Measurements from ENCODE around the gene ECE2. TPM values are rescaled to one million over a fixed set of nuclear protein-coding genes. Genes with fewer than 3 reads are reported as not detected.

The ECE2 gene
- total RNA-seq, 1 experiment from 2014 or later, result not detected

GRCh38 chr3:184335661-184336546 lies 60.1 kb downstream of the ECE2 start:
- peak overlapping the region; percentile 84 for H3K4me3 Mint-ChIP-seq (ENCODE audit: unreplicated experiment)
- H3K36me3 Mint-ChIP-seq (ENCODE audit: insufficient read depth, unreplicated experiment), result peaks cover 54% of the 10 kb centered on the region
- CTCF ChIA-PET, result interaction anchor here (0.6 to 1.4 kb wide), 2 partner anchors 26 to 93 kb away, joined by 3 to 5 read pairs; partner anchors contain the start of genes CLCN2 and POLR2H
- BruUV-seq (replicated peaks), result TSS peak; percentile 2
- intact Hi-C loops (cut with micrococcal nuclease), result loop anchor here (2.0 kb wide), 1 partner anchor 15 kb away; no protein-coding TSS in a partner anchor
- peak; percentile 75 for DNase-seq (ENCODE audit: unreplicated experiment)
- H3K27me3 Mint-ChIP-seq (ENCODE audit: insufficient read depth, unreplicated experiment), result no peaks in the 10 kb centered on the region
- H3K9me3 Mint-ChIP-seq (ENCODE audit: unreplicated experiment), result no peaks in the 10 kb centered on the region
- POLR2A ChIA-PET, result interaction anchor here (0.6 to 2.0 kb wide), 7 partner anchors 10 to 430 kb away, joined by 3 to 8 read pairs (median 4); partner anchors contain the start of genes CLCN2 and POLR2H
- TF ChIP-seq, protein P1, sequence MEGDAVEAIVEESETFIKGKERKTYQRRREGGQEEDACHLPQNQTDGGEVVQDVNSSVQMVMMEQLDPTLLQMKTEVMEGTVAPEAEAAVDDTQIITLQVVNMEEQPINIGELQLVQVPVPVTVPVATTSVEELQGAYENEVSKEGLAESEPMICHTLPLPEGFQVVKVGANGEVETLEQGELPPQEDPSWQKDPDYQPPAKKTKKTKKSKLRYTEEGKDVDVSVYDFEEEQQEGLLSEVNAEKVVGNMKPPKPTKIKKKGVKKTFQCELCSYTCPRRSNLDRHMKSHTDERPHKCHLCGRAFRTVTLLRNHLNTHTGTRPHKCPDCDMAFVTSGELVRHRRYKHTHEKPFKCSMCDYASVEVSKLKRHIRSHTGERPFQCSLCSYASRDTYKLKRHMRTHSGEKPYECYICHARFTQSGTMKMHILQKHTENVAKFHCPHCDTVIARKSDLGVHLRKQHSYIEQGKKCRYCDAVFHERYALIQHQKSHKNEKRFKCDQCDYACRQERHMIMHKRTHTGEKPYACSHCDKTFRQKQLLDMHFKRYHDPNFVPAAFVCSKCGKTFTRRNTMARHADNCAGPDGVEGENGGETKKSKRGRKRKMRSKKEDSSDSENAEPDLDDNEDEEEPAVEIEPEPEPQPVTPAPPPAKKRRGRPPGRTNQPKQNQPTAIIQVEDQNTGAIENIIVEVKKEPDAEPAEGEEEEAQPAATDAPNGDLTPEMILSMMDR (IDR thresholded peaks at IDR 0.05; ENCODE audit: unreplicated experiment), result no peak
- H3K4me1 Mint-ChIP-seq (ENCODE audit: insufficient read depth, unreplicated experiment), result peaks cover 53% of the 10 kb centered on the region
- H3K27ac Mint-ChIP-seq (ENCODE audit: low read depth, unreplicated experiment), result peak overlapping the region; percentile 89

DNA sequence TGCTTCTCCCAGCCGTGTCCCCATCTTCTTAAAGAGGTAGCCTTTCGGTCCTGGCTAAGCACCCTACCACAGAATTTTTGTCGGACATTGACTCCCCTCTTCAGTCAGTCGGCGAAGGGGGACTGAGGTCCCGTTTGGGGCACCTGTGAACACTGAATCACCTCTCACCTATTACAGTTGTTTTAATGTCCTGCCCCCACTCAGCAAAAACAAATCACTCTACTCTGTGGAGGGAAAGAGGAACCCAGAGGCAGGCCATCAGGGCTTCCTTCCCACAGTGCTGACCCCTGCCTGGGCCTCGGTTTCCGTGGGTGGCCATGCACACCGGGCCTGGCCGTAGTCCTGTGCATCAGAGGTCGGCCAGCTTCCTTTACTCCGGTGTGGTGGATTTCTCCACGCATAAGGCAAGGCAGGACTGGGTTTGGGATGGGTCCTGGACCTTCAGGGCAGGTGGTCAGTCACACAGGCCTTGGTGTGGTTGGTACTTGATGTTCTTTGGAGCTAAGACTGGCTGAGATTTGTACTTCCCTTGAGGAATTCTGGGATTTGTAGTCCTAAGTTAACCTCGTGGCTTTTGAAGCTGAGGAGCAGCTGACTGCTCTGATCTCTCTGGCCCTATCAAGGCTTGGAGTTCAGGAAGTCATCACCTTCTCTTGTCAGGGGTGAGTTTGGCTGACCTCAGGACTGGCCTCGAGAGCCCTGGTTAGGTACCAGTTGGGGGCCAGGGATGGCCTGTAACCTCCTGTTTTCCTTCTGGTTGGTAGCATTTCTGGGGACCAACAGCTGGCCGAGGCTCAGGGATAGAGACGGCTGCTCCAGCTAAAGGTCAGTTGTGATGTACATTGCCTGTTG lies 61.0 kb downstream of the ECE2 start:
- TF ChIP-seq, protein P1 (IDR thresholded peaks at IDR 0.05; ENCODE audit: unreplicated experiment), result no peak
- H3K36me3 Mint-ChIP-seq (ENCODE audit: insufficient read depth, unreplicated experiment), result peaks cover 45% of the 10 kb centered on the region
- H3K4me3 Mint-ChIP-seq (ENCODE audit: unreplicated experiment), result peak overlapping the region; percentile 84
- CTCF ChIA-PET, result interaction anchor here (1.2 to 1.4 kb wide), 2 partner anchors 17 to 25 kb away, joined by 3 to 5 read pairs; partner anchors contain the start of genes CLCN2 and POLR2H
- no peaks in the 10 kb centered on the region for H3K9me3 Mint-ChIP-seq (ENCODE audit: unreplicated experiment)
- intact Hi-C loops (cut with micrococcal nuclease), result no loop called here
- peak; percentile 41 for DNase-seq (ENCODE audit: unreplicated experiment)
- H3K27me3 Mint-ChIP-seq (ENCODE audit: insufficient read depth, unreplicated experiment), result no peaks in the 10 kb centered on the region
- POLR2A ChIA-PET, result interaction anchor here (0.7 to 2.0 kb wide), 7 partner anchors 9 to 35 kb away, joined by 3 to 8 read pairs (median 3); no protein-coding TSS in a partner anchor
- BruUV-seq (replicated peaks), result no TSS peak
- peaks cover 48% of the 10 kb centered on the region for H3K4me1 Mint-ChIP-seq (ENCODE audit: insufficient read depth, unreplicated experiment)
- H3K27ac Mint-ChIP-seq (ENCODE audit: low read depth, unreplicated experiment), result peak overlapping the region; percentile 89

- no TSS peak for BruUV-seq (replicated peaks)
- peaks cover 40% of the 10 kb centered on the region for H3K36me3 Mint-ChIP-seq (ENCODE audit: insufficient read depth, unreplicated experiment)
- peak within 1 kb of the TSS; percentile 84 for H3K4me3 Mint-ChIP-seq (ENCODE audit: unreplicated experiment)
- peak within 1 kb of the TSS; percentile 89 for H3K27ac Mint-ChIP-seq (ENCODE audit: low read depth, unreplicated experiment)
- H3K9me3 Mint-ChIP-seq (ENCODE audit: unreplicated experiment), result no peaks in the 10 kb centered on the region
- TF ChIP-seq, protein P1 (IDR thresholded peaks at IDR 0.05; ENCODE audit: unreplicated experiment), result no peak
- CTCF ChIA-PET, result interaction anchor here (1.2 to 1.4 kb wide), 2 partner anchors 16 to 25 kb away, joined by 3 to 5 read pairs; partner anchors contain the start of genes CLCN2 and POLR2H
- H3K27me3 Mint-ChIP-seq (ENCODE audit: insufficient read depth, unreplicated experiment), result no peaks in the 10 kb centered on the region
- POLR2A ChIA-PET, result interaction anchor here (0.7 to 2.0 kb wide), 6 partner anchors 11 to 34 kb away, joined by 3 to 8 read pairs (median 3); no protein-coding TSS in a partner anchor
- intact Hi-C loops (cut with micrococcal nuclease), result no loop called here
- DNase-seq (ENCODE audit: unreplicated experiment), result no peak
- peaks cover 44% of the 10 kb centered on the region for H3K4me1 Mint-ChIP-seq (ENCODE audit: insufficient read depth, unreplicated experiment)
Measured at GRCh38 chr3:184337399-184337714, 61.5 kb downstream of the ECE2 start, which contains the start of gene FAM131A. Gene FAM131A, plus strand, starts transcription at chr3:184337600. Its CDS starts 31 bp downstream, at chr3:184337631.
